Activated naive CD8-positive, alpha-beta T cell treated with anti-CD3 and anti-CD28 coated beads, Interleukin-2, amount 10 ng/mL, durations not matched to agents 7 days and 5 days (primary cell): ENCODE measurements around the gene GOLGA6D. TPM values are rescaled to one million over a fixed set of nuclear protein-coding genes. Genes with fewer than 3 reads are reported as not detected.
A peak's percentile ranks its signal among the peaks of the same experiment; 100 is the strongest.
"Not testable (repeated sequence)": the region's sequence is repeated elsewhere in the genome, so short reads cannot be mapped to it uniquely, and the experiment has no call there.

Source experiments
- ATAC-seq: fragments of 150-1000 bp; cut with Tn5 transposase; one replicate; pipeline ENCODE4 v1.10.0; 2021; ENCODE audit warnings: low read depth, moderate library complexity
- POLR2A ChIA-PET: fragments of 350-600 bp; sonication (Branson Sonifier 250); formaldehyde crosslinking; loops from one replicate; lab custom pipeline; 2021; ENCODE audit warnings: antibody characterized with exemption; lab: Charles Lee
- DNase-seq: peaks from one replicate; pipeline ENCODE4 v3.0.0; 2021
- H3K27ac Mint-ChIP-seq: one replicate; pipeline ENCODE4 v1.8.0; 2022; ENCODE audit warnings: mild to moderate bottlenecking, mixed read lengths
- H3K27me3 Mint-ChIP-seq: one replicate; pipeline ENCODE4 v1.8.0; 2022; ENCODE audit warnings: mild to moderate bottlenecking, moderate library complexity, mixed read lengths
- H3K36me3 Mint-ChIP-seq: one replicate; pipeline ENCODE4 v1.8.0; 2021; ENCODE audit warnings: mild to moderate bottlenecking, mixed read lengths
- H3K4me1 Mint-ChIP-seq: one replicate; pipeline ENCODE4 v1.8.0; 2021; ENCODE audit warnings: mixed read lengths
- H3K4me3 Mint-ChIP-seq: one replicate; pipeline ENCODE4 v1.8.0; 2022; ENCODE audit warnings: mild to moderate bottlenecking, moderate library complexity, mixed read lengths
- H3K9me3 Mint-ChIP-seq: one replicate; pipeline ENCODE4 v1.8.0; 2021; ENCODE audit warnings: mixed read lengths
- total RNA-seq, 2 experiments: library from RNA; stranded (reverse); gene quantifications; one replicate each; pipeline ENCODE4 v1.2.3, GENCODE V29; 2021

Gene GOLGA6D
- total RNA-seq, 2 experiments from 2014 or later, result not detected

GRCh38 chr15:75258034-75258433 is 24.6 kb upstream of the GOLGA6D start, which contains the start of gene GOLGA6C:
Gene GOLGA6C, plus strand, starts transcription at chr15:75258334. Its CDS starts 265 bp downstream, at chr15:75258599.
- POLR2A ChIA-PET, H3K4me3 Mint-ChIP-seq, ATAC-seq, H3K4me1 Mint-ChIP-seq, DNase-seq, H3K27ac Mint-ChIP-seq, H3K27me3 Mint-ChIP-seq, H3K9me3 Mint-ChIP-seq, H3K36me3 Mint-ChIP-seq: not testable (repeated sequence)

- DNase-seq, H3K4me1 Mint-ChIP-seq, H3K4me3 Mint-ChIP-seq, H3K36me3 Mint-ChIP-seq, H3K27me3 Mint-ChIP-seq, H3K27ac Mint-ChIP-seq, H3K9me3 Mint-ChIP-seq, ATAC-seq, POLR2A ChIA-PET: not testable (repeated sequence)
These were observed 23.9 kb upstream of the GOLGA6D start for GRCh38 chr15:75258620-75259343.

- H3K9me3 Mint-ChIP-seq, H3K27me3 Mint-ChIP-seq, H3K4me1 Mint-ChIP-seq, ATAC-seq, H3K4me3 Mint-ChIP-seq, POLR2A ChIA-PET, H3K36me3 Mint-ChIP-seq, DNase-seq, H3K27ac Mint-ChIP-seq: not testable (repeated sequence)
These were observed 22.8 kb upstream of the GOLGA6D start for GRCh38 chr15:75259873-75260272.

- not testable (repeated sequence) for ATAC-seq
These were observed 8.8 kb upstream of the GOLGA6D start for GRCh38 chr15:75273751-75274359.

GRCh38 chr15:75274509-75275107 is 8.0 kb upstream of the GOLGA6D start:
- H3K27ac Mint-ChIP-seq, H3K4me1 Mint-ChIP-seq, H3K36me3 Mint-ChIP-seq, H3K4me3 Mint-ChIP-seq, POLR2A ChIA-PET, H3K9me3 Mint-ChIP-seq, H3K27me3 Mint-ChIP-seq: not testable (repeated sequence)
- DNase-seq (peak; percentile 81), ATAC-seq (peak; percentile 94)

More at GRCh38 chr15:75273751-75274359, 8.8 kb upstream of the GOLGA6D start:
- H3K27ac Mint-ChIP-seq, H3K4me1 Mint-ChIP-seq, H3K4me3 Mint-ChIP-seq, DNase-seq, POLR2A ChIA-PET, H3K9me3 Mint-ChIP-seq, H3K36me3 Mint-ChIP-seq, H3K27me3 Mint-ChIP-seq: not testable (repeated sequence)

- H3K9me3 Mint-ChIP-seq, H3K4me3 Mint-ChIP-seq, POLR2A ChIA-PET, H3K27ac Mint-ChIP-seq, DNase-seq, H3K27me3 Mint-ChIP-seq, ATAC-seq, H3K4me1 Mint-ChIP-seq, H3K36me3 Mint-ChIP-seq: not testable (repeated sequence)
These were observed 7.0 kb upstream of the GOLGA6D start for GRCh38 chr15:75275617-75276016.

GRCh38 chr15:75278497-75278896 is 4.1 kb upstream of the GOLGA6D start:
- H3K27ac Mint-ChIP-seq, H3K4me3 Mint-ChIP-seq, POLR2A ChIA-PET, H3K9me3 Mint-ChIP-seq, H3K36me3 Mint-ChIP-seq, H3K4me1 Mint-ChIP-seq, DNase-seq, ATAC-seq, H3K27me3 Mint-ChIP-seq: not testable (repeated sequence)

GRCh38 chr15:75284152-75284551 is 1.5 kb downstream of the GOLGA6D start:
- DNase-seq, H3K27me3 Mint-ChIP-seq, H3K27ac Mint-ChIP-seq, ATAC-seq, H3K9me3 Mint-ChIP-seq, H3K36me3 Mint-ChIP-seq, POLR2A ChIA-PET, H3K4me1 Mint-ChIP-seq, H3K4me3 Mint-ChIP-seq: not testable (repeated sequence)

GRCh38 chr15:75293660-75294059 is 11.0 kb downstream of the GOLGA6D start:
- H3K27me3 Mint-ChIP-seq, DNase-seq, H3K27ac Mint-ChIP-seq, H3K4me1 Mint-ChIP-seq, H3K36me3 Mint-ChIP-seq, POLR2A ChIA-PET, H3K4me3 Mint-ChIP-seq, H3K9me3 Mint-ChIP-seq, ATAC-seq: not testable (repeated sequence)

- H3K4me3 Mint-ChIP-seq, DNase-seq, H3K27me3 Mint-ChIP-seq, H3K36me3 Mint-ChIP-seq, H3K27ac Mint-ChIP-seq, H3K9me3 Mint-ChIP-seq, H3K4me1 Mint-ChIP-seq, POLR2A ChIA-PET: not testable (repeated sequence)
- peak; percentile 94 for ATAC-seq
These were observed 16.1 kb downstream of the GOLGA6D start for GRCh38 chr15:75298541-75299310.

- peaks cover 12% of the 10 kb centered on the region for H3K27me3 Mint-ChIP-seq
- ATAC-seq (peak; percentile 91), DNase-seq (peak; percentile 74)
- H3K36me3 Mint-ChIP-seq, H3K9me3 Mint-ChIP-seq, H3K4me1 Mint-ChIP-seq, POLR2A ChIA-PET, H3K4me3 Mint-ChIP-seq, H3K27ac Mint-ChIP-seq: not testable (repeated sequence)
These were observed 16.7 kb downstream of the GOLGA6D start for GRCh38 chr15:75299311-75299688.

GRCh38 chr15:75300026-75300425 is 17.4 kb downstream of the GOLGA6D start:
- H3K4me3 Mint-ChIP-seq, ATAC-seq, POLR2A ChIA-PET, H3K4me1 Mint-ChIP-seq, H3K27ac Mint-ChIP-seq, H3K36me3 Mint-ChIP-seq, DNase-seq, H3K9me3 Mint-ChIP-seq: not testable (repeated sequence)
- H3K27me3 Mint-ChIP-seq, result peaks cover 19% of the 10 kb centered on the region

- Mint-ChIP-seq H3K4me3 (no peak overlapping the region), H3K27ac (no peak overlapping the region), H3K9me3 (no peaks in the 10 kb centered on the region), H3K27me3 (peaks cover 41% of the 10 kb centered on the region), H3K36me3 (no peaks in the 10 kb centered on the region), H3K4me1 (peaks cover 7% of the 10 kb centered on the region)
- no peak for ATAC-seq
- POLR2A ChIA-PET, result no interaction called here
- no peak for DNase-seq
These were observed 19.7 kb downstream of the GOLGA6D start for GRCh38 chr15:75302318-75302717.
